B cell (primary cell): Measurements from ENCODE around the gene KIRREL3. TPM values are rescaled to one million over a fixed set of nuclear protein-coding genes. Genes with fewer than 3 reads are reported as not detected.

Experiments used
- ATAC-seq: fragments of 200-7000 bp; cut with Tn5 transposase; one replicate; pipeline ENCODE4 v1.10.0; 2021; ENCODE audit warnings: low read depth, mild to moderate bottlenecking, moderate number of reproducible peaks, moderate library complexity
- CTCF ChIA-PET: fragments of 350-600 bp; sonication (Branson Sonifier 250); formaldehyde crosslinking; loops from one replicate; lab custom pipeline; 2021; ENCODE audit warnings: antibody characterized with exemption, inconsistent platforms; lab: Charles Lee
- POLR2A ChIA-PET: fragments of 350-600 bp; sonication (Branson Sonifier 250); formaldehyde crosslinking; loops from one replicate; lab custom pipeline; 2021; ENCODE audit warnings: antibody characterized with exemption; lab: Charles Lee
- DNase-seq: peaks from one replicate; pipeline ENCODE4 v3.0.0; 2013
- H2AFZ ChIP-seq: 2 replicates; pipeline ENCODE4 v1.6.1; 2012; ENCODE audit warnings: mild to moderate bottlenecking, low read depth, low read length; ENCODE audit not compliant: insufficient read depth, poor library complexity, severe bottlenecking
- H3K27ac ChIP-seq, 2 donors: 1 replicate in 1 of 2; 2 replicates in 1 of 2; pipeline ENCODE4 v1.5.1; 2012 to 2013; ENCODE audit warnings: low read length in 2 of 2, mild to moderate bottlenecking in 2 of 2, moderate library complexity in 1 of 2
- H3K27me3 ChIP-seq, 4 experiments: fragments of 200-600 bp in 1 of 4; sonication (generic) in 1 of 4; replicated peaks in 1 of 4; 1 replicate in 2 of 4; 2 replicates in 2 of 4; pipeline versions ENCODE4 v1.6.1 to v1.7.0; 2013 to 2016; ENCODE audit warnings: low read length in 3 of 4, mild to moderate bottlenecking in 2 of 4, mixed read lengths in 1 of 4, moderate library complexity in 1 of 4; ENCODE audit not compliant: insufficient read depth in 4 of 4, control insufficient read depth in 3 of 4; ENCODE audit errors: control extremely low read depth in 1 of 4
- H3K36me3 ChIP-seq, 2 experiments: replicated peaks in 1 of 2; 1 replicate in 1 of 2; 2 replicates in 1 of 2; pipeline versions ENCODE4 v1.6.1 to v1.7.1; 2013; ENCODE audit warnings: low read length in 1 of 2; ENCODE audit not compliant: insufficient read depth in 2 of 2, control insufficient read depth in 1 of 2; ENCODE audit errors: control extremely low read depth in 1 of 2, extremely low read depth in 1 of 2
- H3K4me1 ChIP-seq, 2 donors: fragments of 200-600 bp in 1 of 2; sonication (generic) in 1 of 2; 1 replicate in 1 of 2; 2 replicates in 1 of 2; pipeline versions ENCODE4 v1.5.1 to v1.6.1; 2013 to 2017; ENCODE audit warnings: low read length in 2 of 2; ENCODE audit not compliant: control insufficient read depth in 2 of 2, insufficient read depth in 2 of 2
- H3K4me2 ChIP-seq: replicated peaks from 2 replicates; pipeline ENCODE3; 2012; ENCODE audit warnings: mild to moderate bottlenecking, low read depth, low read length; ENCODE audit not compliant: poor library complexity, severe bottlenecking
- H3K4me3 ChIP-seq, 5 experiments: fragments of 200-600 bp in 1 of 5; sonication (generic) in 1 of 5; 1 replicate in 3 of 5; 2 replicates in 2 of 5; pipeline versions ENCODE4 v1.5.1 to v1.7.0; 2011 to 2016; ENCODE audit warnings: low read length in 4 of 5, mild to moderate bottlenecking in 4 of 5, low read depth in 2 of 5, control low read depth in 1 of 5, moderate library complexity in 1 of 5; ENCODE audit not compliant: insufficient read depth in 1 of 5; ENCODE audit errors: control extremely low read depth in 1 of 5, extremely low read depth in 1 of 5
- H3K79me2 ChIP-seq: fragments of 200-600 bp; sonication (generic); one replicate; pipeline ENCODE4 v1.6.0; 2016; ENCODE audit warnings: low read length; ENCODE audit not compliant: control insufficient read depth, insufficient read depth
- H3K9ac ChIP-seq: fragments of 200-600 bp; sonication (generic); 2 replicates; pipeline ENCODE4 v1.6.1; 2017; ENCODE audit warnings: mild to moderate bottlenecking, low read length, moderate library complexity
- H3K9me3 ChIP-seq, 3 donors: one replicate each; pipeline versions ENCODE4 v1.6.1 to v1.7.1; 2013; ENCODE audit warnings: low read length in 2 of 3; ENCODE audit not compliant: control insufficient read depth in 2 of 3, insufficient read depth in 1 of 3; ENCODE audit errors: control extremely low read depth in 1 of 3
- H4K20me1 ChIP-seq: 2 replicates; pipeline ENCODE4 v1.6.0; 2012; ENCODE audit warnings: mild to moderate bottlenecking, low read length; ENCODE audit not compliant: insufficient read depth, control insufficient read depth, poor library complexity, severe bottlenecking
- H3K27ac Mint-ChIP-seq: one replicate; pipeline ENCODE4 v1.8.0; 2021; ENCODE audit warnings: mixed read lengths
- H3K27me3 Mint-ChIP-seq: one replicate; pipeline ENCODE4 v1.8.0; 2021; ENCODE audit warnings: mixed read lengths
- H3K4me1 Mint-ChIP-seq: one replicate; pipeline ENCODE4 v1.8.0; 2021; ENCODE audit warnings: mixed read lengths
- H3K4me3 Mint-ChIP-seq: one replicate; pipeline ENCODE4 v1.8.0; 2021; ENCODE audit warnings: mixed read lengths
- H3K9me3 Mint-ChIP-seq: one replicate; pipeline ENCODE4 v1.8.0; 2022; ENCODE audit warnings: mixed read lengths; ENCODE audit not compliant: insufficient read depth
- CTCF ChIP-seq: fragments of 200-600 bp; IDR thresholded peaks from one replicate; pipeline ENCODE4 v1.8.0; 2022; ENCODE audit warnings: antibody characterized with exemption, mild to moderate bottlenecking
- EZH2 ChIP-seq: IDR thresholded peaks from 2 replicates; pipeline ENCODE4 v1.6.1; 2012; ENCODE audit warnings: borderline replicate concordance, low read depth, mild to moderate bottlenecking, moderate library complexity, low read length; ENCODE audit not compliant: insufficient read depth, poor library complexity, severe bottlenecking
- WGBS: methylation state at CpG from one replicate; pipeline ENCODE4 v1.1.5; 2013; ENCODE audit warnings: missing lambda C conversion rate; ENCODE audit not compliant: insufficient coverage; 5-methylcytosine and 5-hydroxymethylcytosine counted together
- intact Hi-C: fragments of 100-400 bp; cut with micrococcal nuclease; formaldehyde crosslinking; loops from one replicate; pipeline ENCODE4 v1.10.0; 2022
- polyA plus RNA-seq: library from polyadenylated mRNA; depleted of rRNA; stranded (reverse); fragments of >200 nt; gene quantifications from 2 replicates; pipeline ENCODE4 v1.2.3, GENCODE V29; 2012
- total RNA-seq, 2 donors: library from RNA; stranded (reverse); fragments of 120-200 nt in 1 of 2; gene quantifications; 1 replicate in 1 of 2; 2 replicates in 1 of 2; pipeline versions ENCODE4 v1.2.3 to v1.2.4, GENCODE V29; 2013 to 2022

KIRREL3 gene
- total and polyA plus RNA-seq, 2 donors (not counting 1 experiment from before 2014, with no cell fraction given) = not detected

GRCh38 chr11:126468102-126468521 is 532.5 kb downstream of the KIRREL3 start:
- no peak overlapping the region for H3K27ac Mint-ChIP-seq
- no peaks in the 10 kb centered on the region for H3K27me3 Mint-ChIP-seq
- Histone ChIP-seq H3K9me3 (peaks cover 0 to 15% (median 0%) of the 10 kb centered on the region in 3 donors), H3K27me3 (peaks cover 0 to 7% (median 0%) of the 10 kb centered on the region in 4 experiments), H3K9ac (no peak overlapping the region), H3K27ac (no peak overlapping the region), H3K4me2 (peak overlapping the region; percentile 13), H3K36me3 (no peaks in the 10 kb centered on the region), H3K4me3 (no peak overlapping the region), H2AFZ (no peak overlapping the region), H3K4me1 (peaks cover 46 to 52% of the 10 kb centered on the region in 2 donors), H3K79me2 (no peaks in the 10 kb centered on the region), H4K20me1 (no peaks in the 10 kb centered on the region)
- ChIA-PET CTCF (interaction anchor here (1.3 kb wide), 1 partner anchor 13 kb away, joined by 8 read pairs; no protein-coding TSS in a partner anchor), POLR2A (no interaction called here)
- no peaks in the 10 kb centered on the region for H3K9me3 Mint-ChIP-seq
- ATAC-seq (no peak), DNase-seq (no peak)
- WGBS = 35% methylated on average over 7 of the region's 7 CpGs
- intact Hi-C loops = no loop called here
- TF ChIP-seq EZH2 (no peak), CTCF (no peak)
- no peak overlapping the region for H3K4me3 Mint-ChIP-seq
- H3K4me1 Mint-ChIP-seq = peaks cover 33% of the 10 kb centered on the region

DNA sequence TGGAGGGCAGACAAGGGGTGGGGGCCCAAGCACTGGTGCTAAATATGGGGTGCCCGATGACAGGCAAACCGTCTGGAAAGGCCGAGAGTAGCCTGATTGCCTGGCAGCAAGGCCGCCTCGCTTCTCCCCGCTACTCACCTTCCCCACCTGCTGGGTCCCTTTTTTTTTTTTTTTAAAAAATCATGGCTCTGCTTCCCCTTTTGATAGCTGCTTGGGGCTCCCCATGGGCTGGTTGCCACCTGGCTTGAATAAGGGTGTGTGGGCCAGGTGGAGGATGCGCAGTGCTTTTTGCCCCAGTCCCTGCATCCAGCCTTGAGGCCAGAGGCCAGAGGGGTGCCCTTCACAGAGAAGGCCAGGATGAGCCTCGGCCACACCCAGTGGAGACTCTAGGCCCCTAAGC is 533.1 kb downstream of the KIRREL3 start:
- CTCF ChIA-PET = no interaction called here
- H3K27ac ChIP-seq = no peak overlapping the region

More for the DNA sequence above, 533.1 kb downstream of the KIRREL3 start:
- Histone ChIP-seq H4K20me1 (no peaks in the 10 kb centered on the region), H3K4me3 (no peak overlapping the region), H3K9me3 (peaks cover 0 to 15% (median 0%) of the 10 kb centered on the region in 3 donors), H3K27me3 (peaks cover 0 to 7% (median 0%) of the 10 kb centered on the region in 4 experiments), H3K36me3 (no peaks in the 10 kb centered on the region), H3K9ac (no peak overlapping the region), H2AFZ (no peak overlapping the region), H3K4me2 (peak overlapping the region; percentile 30), H3K4me1 (peaks cover 46 to 52% of the 10 kb centered on the region in 2 donors), H3K79me2 (no peaks in the 10 kb centered on the region)
- intact Hi-C loops = no loop called here
- Mint-ChIP-seq H3K9me3 (no peaks in the 10 kb centered on the region), H3K4me1 (peaks cover 33% of the 10 kb centered on the region), H3K27ac (no peak overlapping the region), H3K4me3 (no peak overlapping the region), H3K27me3 (no peaks in the 10 kb centered on the region)
- no peak for ATAC-seq
- POLR2A ChIA-PET = no interaction called here
- WGBS = 87% methylated on average over 4 of the region's 8 CpGs
- no peak for TF ChIP-seq EZH2
- no peak for TF ChIP-seq CTCF
- no peak for DNase-seq
